Left lung (tissue), 10 donors: ENCODE results near the gene ZMYM4. TPM values are rescaled to one million over a fixed set of nuclear protein-coding genes. Genes with fewer than 3 reads are reported as not detected.
A peak's percentile ranks its signal among the peaks of the same experiment; 100 is the strongest.
"Not testable (repeated sequence)": the region's sequence is repeated elsewhere in the genome, so short reads cannot be mapped to it uniquely, and the experiment has no call there.

ENCODE experiments used
- ATAC-seq: fragments of 200-7000 bp; cut with Tn5 transposase; one replicate; pipeline ENCODE4 v1.9.1; 2020; ENCODE audit warnings: moderate library complexity
- DNase-seq, 4 donors: peaks; one replicate each; pipeline ENCODE4 v3.0.0-alpha.2; 2013 to 2020
- H3K27ac ChIP-seq, 2 donors: fragments of 200-600 bp; sonication (generic) in 1 of 2; one replicate each; pipeline versions ENCODE4 v1.5.0 to v1.8.0; 2020 to 2021
- H3K27me3 ChIP-seq, 2 donors: fragments of 200-600 bp; sonication (generic) in 1 of 2; one replicate each; pipeline versions ENCODE4 v1.5.0 to v1.8.0; 2020 to 2021
- H3K36me3 ChIP-seq, 2 donors: fragments of 200-600 bp; sonication (generic) in 1 of 2; one replicate each; pipeline versions ENCODE4 v1.5.0 to v1.8.0; 2020 to 2021
- H3K4me1 ChIP-seq, 2 donors: fragments of 200-600 bp; one replicate each; pipeline ENCODE4 v1.8.0; 2021
- H3K4me3 ChIP-seq, 2 donors: fragments of 200-600 bp; sonication (generic) in 1 of 2; one replicate each; pipeline versions ENCODE4 v1.5.0 to v1.8.0; 2020 to 2021; ENCODE audit warnings: mild to moderate bottlenecking in 1 of 2
- H3K9me3 ChIP-seq, 2 donors: fragments of 200-600 bp; sonication (generic) in 1 of 2; one replicate each; pipeline versions ENCODE4 v1.5.0 to v1.8.0; 2020 to 2021
- CTCF ChIP-seq, 2 donors: fragments of 200-600 bp; sonication (generic) in 1 of 2; IDR thresholded peaks; one replicate each; pipeline versions ENCODE4 v1.5.0 to v1.8.0; 2021; ENCODE audit warnings: antibody characterized with exemption in 2 of 2
- intact Hi-C, 2 donors: fragments of 100-400 bp; cut with DNase I; formaldehyde crosslinking; loops; one replicate each; pipeline versions ENCODE4 v1.11.2 to v1.14.2; 2022
- polyA plus RNA-seq, 6 donors: library from polyadenylated mRNA; unstranded; fragments of 120-200 nt; gene quantifications; one replicate each; pipeline ENCODE4 v1.2.1, GENCODE V29; 2013; ENCODE audit not compliant: insufficient read length in 6 of 6
- total RNA-seq, 2 donors: library from RNA; stranded (reverse); fragmentation: NEBNext Ultra II Directional; extraction: Animal tissue kit (Norgen Biotek cat#: 25700); gene quantifications; one replicate each; pipeline ENCODE4 v1.2.1, GENCODE V29; 2021
- donor health status: DM: no; HTN: yes; CAD: no.
- donor health status: DM: no; HTN: no; CAD: no.

ZMYM4 gene
- total and polyA plus RNA-seq, 8 donors = 47.7 to 75.4 (median 68.3) TPM

- no peak for TF ChIP-seq CTCF (IDR thresholded peaks at IDR 0.05)
- Histone ChIP-seq H3K36me3 (no peaks in the 10 kb centered on the region), H3K27me3 (no peaks in the 10 kb centered on the region), H3K4me1 (peaks cover 0 to 21% of the 10 kb centered on the region in 2 donors), H3K27ac (no peak overlapping the region), H3K9me3 (no peaks in the 10 kb centered on the region), H3K4me3 (no peak overlapping the region)
- DNase-seq (no peak), ATAC-seq (peak; percentile 74)
- intact Hi-C loops = no loop called here
Observed at GRCh38 chr1:35319988-35320713, 51.6 kb downstream of the ZMYM4 start.

- H3K27ac ChIP-seq = no peak overlapping the region
- intact Hi-C loops = no loop called here
- no peak overlapping the region for H3K4me3 ChIP-seq
- DNase-seq = no peak
- peaks cover 0 to 21% of the 10 kb centered on the region in 2 donors for H3K4me1 ChIP-seq
- H3K27me3 ChIP-seq = no peaks in the 10 kb centered on the region
- ATAC-seq = no peak
- H3K9me3 ChIP-seq = no peaks in the 10 kb centered on the region
- TF ChIP-seq CTCF (IDR thresholded peaks at IDR 0.05) = no peak
- H3K36me3 ChIP-seq = no peaks in the 10 kb centered on the region
Observed at GRCh38 chr1:35320937-35321336, 52.4 kb downstream of the ZMYM4 start.

- Histone ChIP-seq H3K4me3 (no peak overlapping the region), H3K9me3 (no peaks in the 10 kb centered on the region), H3K4me1 (peaks cover 0 to 18% of the 10 kb centered on the region in 2 donors), H3K36me3 (peaks cover 0 to 8% of the 10 kb centered on the region in 2 donors), H3K27ac (no peak overlapping the region), H3K27me3 (no peaks in the 10 kb centered on the region)
- no peak for TF ChIP-seq CTCF (IDR thresholded peaks at IDR 0.05)
- ATAC-seq (no peak), DNase-seq (no peak)
- intact Hi-C loops = no loop called here
Observed at GRCh38 chr1:35324486-35324885, 56.0 kb downstream of the ZMYM4 start.

- ATAC-seq = no peak
- H3K27me3 ChIP-seq = no peaks in the 10 kb centered on the region
- peaks cover 0 to 8% of the 10 kb centered on the region in 2 donors for H3K36me3 ChIP-seq
- no peaks in the 10 kb centered on the region for H3K9me3 ChIP-seq
- no peak for TF ChIP-seq CTCF (IDR thresholded peaks at IDR 0.05)
- H3K4me3 ChIP-seq = no peak overlapping the region
- H3K27ac ChIP-seq = no peak overlapping the region
- H3K4me1 ChIP-seq = peaks cover 0 to 13% of the 10 kb centered on the region in 2 donors
- intact Hi-C loops = no loop called here
- no peak for DNase-seq
Observed at GRCh38 chr1:35326246-35326866, 57.8 kb downstream of the ZMYM4 start.

- intact Hi-C loops = not testable (repeated sequence)
Observed at GRCh38 chr1:35331618-35332017, 63.1 kb downstream of the ZMYM4 start.

More at GRCh38 chr1:35331618-35332017, 63.1 kb downstream of the ZMYM4 start:
- peaks cover 0 to 21% of the 10 kb centered on the region in 2 donors for H3K36me3 ChIP-seq
- not testable (repeated sequence) for H3K4me3 ChIP-seq, DNase-seq, H3K9me3 ChIP-seq, H3K27ac ChIP-seq, ATAC-seq, H3K27me3 ChIP-seq, H3K4me1 ChIP-seq
